ENCODE data around the gene CRYBG1. TPM values are rescaled to one million over a fixed set of nuclear protein-coding genes. Genes with fewer than 3 reads are reported as not detected.

The CRYBG1 gene

DNA sequence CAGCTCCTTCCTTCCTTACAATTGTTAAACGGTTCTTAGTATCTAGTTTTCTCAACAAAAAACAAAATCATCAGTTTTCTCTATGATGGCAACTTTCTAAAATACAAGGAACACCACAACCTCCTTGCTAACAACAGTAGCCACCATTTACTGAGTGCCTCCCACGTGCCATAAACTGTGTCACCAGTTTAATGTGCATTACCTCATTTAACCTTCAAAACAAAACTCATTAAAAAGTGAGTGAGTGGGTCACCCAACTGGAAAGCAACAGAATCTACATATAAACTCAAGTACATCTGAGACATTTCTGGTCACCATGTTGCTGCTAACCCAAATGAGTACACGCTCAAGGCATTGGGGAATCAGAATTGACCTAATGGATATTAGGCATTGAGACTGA is 257.8 kb downstream of the CRYBG1 start:
- Histone ChIP-seq H3K36me3 (replicated peaks in 1 of 2; ENCODE audit: control insufficient read depth in 2 of 2, insufficient read depth in 2 of 2, low read length in 2 of 2) (peaks cover 3 to 15% of the 10 kb centered on the region in 2 donors), H2AK5ac (ENCODE audit: low read depth, low read length) (no peak overlapping the region), H3K27ac (replicated peaks; ENCODE audit: low read length) (no peak overlapping the region), H3K4me3 (ENCODE audit: low read length in 2 of 2) (no peak overlapping the region), H4K8ac (ENCODE audit: low read depth, low read length) (no peak overlapping the region), H3K18ac (ENCODE audit: low read length) (no peak overlapping the region), H2BK12ac (ENCODE audit: low read length) (no peak overlapping the region), H2BK5ac (ENCODE audit: low read length) (no peak overlapping the region), H3K79me1 (ENCODE audit: low read depth, low read length) (no peaks in the 10 kb centered on the region), H3K4me1 (ENCODE audit: control insufficient read depth in 2 of 2, insufficient read depth in 1 of 2, low read depth in 1 of 2, low read length in 2 of 2) (no peaks in the 10 kb centered on the region), H4K91ac (ENCODE audit: low read depth, low read length, poor library complexity) (no peak overlapping the region), H2BK15ac (ENCODE audit: low read length) (no peak overlapping the region), H3K27me3 (ENCODE audit: control insufficient read depth in 3 of 3, insufficient read depth in 3 of 3, low read depth in 1 of 3, low read length in 3 of 3) (no peaks in the 10 kb centered on the region), H3K9me3 (replicated peaks in 1 of 2; ENCODE audit: control insufficient read depth in 2 of 2, insufficient read depth in 1 of 2, low read depth in 1 of 2, low read length in 2 of 2) (peaks cover 2 to 7% of the 10 kb centered on the region in 2 donors), H2BK120ac (ENCODE audit: low read depth, low read length) (no peak overlapping the region), H3K4ac (ENCODE audit: low read length) (no peak overlapping the region), H3K4me2 (ENCODE audit: insufficient read depth, low read length, poor library complexity, severe bottlenecking) (no peak overlapping the region), H2AFZ (ENCODE audit: low read length) (no peak overlapping the region), H3K23ac (ENCODE audit: low read depth, low read length, poor library complexity) (no peak overlapping the region), H3K9ac (ENCODE audit: low read depth, low read length, poor library complexity) (no peak overlapping the region), H3K14ac (ENCODE audit: low read length) (no peak overlapping the region)
- WGBS, 2 donors (ENCODE audit: extremely low coverage in 2 of 2, insufficient read length in 2 of 2, insufficient replicate concordance in 1 of 2): no CpG with 5 or more reads among the region's 3 CpGs
- no peak for DNase-seq (ENCODE audit: low spot score)

- Histone ChIP-seq H3K4ac (ENCODE audit: low read length) (no peak overlapping the region), H3K9ac (ENCODE audit: low read depth, low read length, poor library complexity) (no peak overlapping the region), H3K23ac (ENCODE audit: low read depth, low read length, poor library complexity) (no peak overlapping the region), H4K91ac (ENCODE audit: low read depth, low read length, poor library complexity) (no peak overlapping the region), H3K9me3 (replicated peaks in 1 of 2; ENCODE audit: control insufficient read depth in 2 of 2, insufficient read depth in 1 of 2, low read depth in 1 of 2, low read length in 2 of 2) (peaks cover 2 to 7% of the 10 kb centered on the region in 2 donors), H3K4me2 (ENCODE audit: insufficient read depth, low read length, poor library complexity, severe bottlenecking) (no peak overlapping the region), H2AFZ (ENCODE audit: low read length) (no peak overlapping the region), H3K18ac (ENCODE audit: low read length) (no peak overlapping the region), H2AK5ac (ENCODE audit: low read depth, low read length) (no peak overlapping the region), H2BK12ac (ENCODE audit: low read length) (no peak overlapping the region), H3K36me3 (replicated peaks in 1 of 2; ENCODE audit: control insufficient read depth in 2 of 2, insufficient read depth in 2 of 2, low read length in 2 of 2) (peaks cover 3 to 15% of the 10 kb centered on the region in 2 donors), H2BK5ac (ENCODE audit: low read length) (no peak overlapping the region), H3K27ac (replicated peaks; ENCODE audit: low read length) (no peak overlapping the region), H2BK120ac (ENCODE audit: low read depth, low read length) (no peak overlapping the region), H3K14ac (ENCODE audit: low read length) (no peak overlapping the region), H4K8ac (ENCODE audit: low read depth, low read length) (no peak overlapping the region), H3K4me1 (ENCODE audit: control insufficient read depth in 2 of 2, insufficient read depth in 1 of 2, low read depth in 1 of 2, low read length in 2 of 2) (no peaks in the 10 kb centered on the region), H3K27me3 (ENCODE audit: control insufficient read depth in 3 of 3, insufficient read depth in 3 of 3, low read depth in 1 of 3, low read length in 3 of 3) (no peaks in the 10 kb centered on the region), H3K4me3 (ENCODE audit: low read length in 2 of 2) (no peak overlapping the region), H2BK15ac (ENCODE audit: low read length) (no peak overlapping the region), H3K79me1 (ENCODE audit: low read depth, low read length) (no peaks in the 10 kb centered on the region)
- WGBS, 2 donors (ENCODE audit: extremely low coverage in 2 of 2, insufficient read length in 2 of 2, insufficient replicate concordance in 1 of 2): no CpG with 5 or more reads among the region's 1 CpG
- DNase-seq (ENCODE audit: low spot score): no peak
Observed at GRCh38 chr6:106619223-106619622, 258.7 kb downstream of the CRYBG1 start.

- H2BK15ac ChIP-seq (ENCODE audit: low read length): no peak overlapping the region
- H3K4ac ChIP-seq (ENCODE audit: low read length): no peak overlapping the region
- H2AK5ac ChIP-seq (ENCODE audit: low read depth, low read length): no peak overlapping the region
- peaks cover 3% of the 10 kb centered on the region for H3K79me1 ChIP-seq (ENCODE audit: low read depth, low read length)
- H3K9ac ChIP-seq (ENCODE audit: low read depth, low read length, poor library complexity): no peak overlapping the region
- no peaks in the 10 kb centered on the region for H3K27me3 ChIP-seq (ENCODE audit: control insufficient read depth in 3 of 3, insufficient read depth in 3 of 3, low read depth in 1 of 3, low read length in 3 of 3)
- no peak overlapping the region for H2BK5ac ChIP-seq (ENCODE audit: low read length)
- no peak overlapping the region for H3K14ac ChIP-seq (ENCODE audit: low read length)
- WGBS, 2 donors (ENCODE audit: extremely low coverage in 2 of 2, insufficient read length in 2 of 2, insufficient replicate concordance in 1 of 2): no CpG with 5 or more reads among the region's 3 CpGs
- H3K4me2 ChIP-seq (ENCODE audit: insufficient read depth, low read length, poor library complexity, severe bottlenecking): no peak overlapping the region
- H3K23ac ChIP-seq (ENCODE audit: low read depth, low read length, poor library complexity): no peak overlapping the region
- H2BK12ac ChIP-seq (ENCODE audit: low read length): no peak overlapping the region
- H2BK120ac ChIP-seq (ENCODE audit: low read depth, low read length): no peak overlapping the region
- peaks cover 3 to 14% of the 10 kb centered on the region in 2 donors for H3K36me3 ChIP-seq (replicated peaks in 1 of 2; ENCODE audit: control insufficient read depth in 2 of 2, insufficient read depth in 2 of 2, low read length in 2 of 2)
- H3K4me1 ChIP-seq (ENCODE audit: control insufficient read depth in 2 of 2, insufficient read depth in 1 of 2, low read depth in 1 of 2, low read length in 2 of 2): no peaks in the 10 kb centered on the region
- H3K4me3 ChIP-seq (ENCODE audit: low read length in 2 of 2): no peak overlapping the region
- DNase-seq (ENCODE audit: low spot score): no peak
- H4K91ac ChIP-seq (ENCODE audit: low read depth, low read length, poor library complexity): no peak overlapping the region
- H3K27ac ChIP-seq (replicated peaks; ENCODE audit: low read length): no peak overlapping the region
- no peak overlapping the region for H4K8ac ChIP-seq (ENCODE audit: low read depth, low read length)
- H3K9me3 ChIP-seq (replicated peaks in 1 of 2; ENCODE audit: control insufficient read depth in 2 of 2, insufficient read depth in 1 of 2, low read depth in 1 of 2, low read length in 2 of 2): peaks cover 2 to 7% of the 10 kb centered on the region in 2 donors
- H3K18ac ChIP-seq (ENCODE audit: low read length): no peak overlapping the region
- no peak overlapping the region for H2AFZ ChIP-seq (ENCODE audit: low read length)
Observed at GRCh38 chr6:106620931-106621672, 260.6 kb downstream of the CRYBG1 start.

Small RNA genes within 50 kb of the gene (small RNA-seq; reads per million reads assigned to genes)
- gene RF00019 (ENCODE audit: insufficient read depth) (not detected), gene RNA5SP211 (ENCODE audit: insufficient read depth) (not detected), gene RNU6-527P (ENCODE audit: insufficient read depth) (not detected)

Measured in neuronal stem cell (in vitro differentiated cells).